C4-2B (cell line): Measurements from ENCODE around the gene LRP2.

Experiments
- H3K27ac ChIP-seq: fragments of 450-650 bp; 2 replicates; pipeline ENCODE4 v1.5.1; 2017
- ZFX ChIP-seq: fragments of 450-650 bp; IDR thresholded peaks from 2 replicates; pipeline ENCODE4 v1.6.1; 2017
- TF ChIP-seq, protein P1 (sequence below): fragments of 450-650 bp; conservative IDR thresholded peaks from 2 replicates; pipeline ENCODE4 v1.5.1; 2017; ENCODE audit warnings: mild to moderate bottlenecking

The LRP2 gene

DNA sequence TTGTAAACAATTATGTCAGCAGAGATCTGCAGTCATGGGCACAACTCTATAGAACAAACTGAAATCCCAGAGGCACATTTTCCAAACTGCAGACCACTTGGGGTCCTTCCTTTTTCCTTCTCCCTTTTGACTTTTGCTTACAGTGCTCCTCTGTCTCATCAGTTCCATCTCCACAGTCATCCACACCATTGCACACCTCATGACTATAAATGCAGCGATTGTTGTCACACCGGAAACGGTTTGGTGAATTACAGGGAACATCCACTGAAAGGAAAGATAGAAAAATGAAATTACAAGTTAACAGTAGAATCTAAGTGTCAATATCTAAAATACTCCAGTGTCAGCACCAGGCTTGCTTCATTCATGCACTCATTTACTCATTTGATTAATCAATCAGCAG, 196.5 kb downstream of the LRP2 start:
- no peak overlapping the region for H3K27ac ChIP-seq
- TF ChIP-seq, protein P1, sequence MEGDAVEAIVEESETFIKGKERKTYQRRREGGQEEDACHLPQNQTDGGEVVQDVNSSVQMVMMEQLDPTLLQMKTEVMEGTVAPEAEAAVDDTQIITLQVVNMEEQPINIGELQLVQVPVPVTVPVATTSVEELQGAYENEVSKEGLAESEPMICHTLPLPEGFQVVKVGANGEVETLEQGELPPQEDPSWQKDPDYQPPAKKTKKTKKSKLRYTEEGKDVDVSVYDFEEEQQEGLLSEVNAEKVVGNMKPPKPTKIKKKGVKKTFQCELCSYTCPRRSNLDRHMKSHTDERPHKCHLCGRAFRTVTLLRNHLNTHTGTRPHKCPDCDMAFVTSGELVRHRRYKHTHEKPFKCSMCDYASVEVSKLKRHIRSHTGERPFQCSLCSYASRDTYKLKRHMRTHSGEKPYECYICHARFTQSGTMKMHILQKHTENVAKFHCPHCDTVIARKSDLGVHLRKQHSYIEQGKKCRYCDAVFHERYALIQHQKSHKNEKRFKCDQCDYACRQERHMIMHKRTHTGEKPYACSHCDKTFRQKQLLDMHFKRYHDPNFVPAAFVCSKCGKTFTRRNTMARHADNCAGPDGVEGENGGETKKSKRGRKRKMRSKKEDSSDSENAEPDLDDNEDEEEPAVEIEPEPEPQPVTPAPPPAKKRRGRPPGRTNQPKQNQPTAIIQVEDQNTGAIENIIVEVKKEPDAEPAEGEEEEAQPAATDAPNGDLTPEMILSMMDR: no peak
- no peak for TF ChIP-seq ZFX

DNA sequence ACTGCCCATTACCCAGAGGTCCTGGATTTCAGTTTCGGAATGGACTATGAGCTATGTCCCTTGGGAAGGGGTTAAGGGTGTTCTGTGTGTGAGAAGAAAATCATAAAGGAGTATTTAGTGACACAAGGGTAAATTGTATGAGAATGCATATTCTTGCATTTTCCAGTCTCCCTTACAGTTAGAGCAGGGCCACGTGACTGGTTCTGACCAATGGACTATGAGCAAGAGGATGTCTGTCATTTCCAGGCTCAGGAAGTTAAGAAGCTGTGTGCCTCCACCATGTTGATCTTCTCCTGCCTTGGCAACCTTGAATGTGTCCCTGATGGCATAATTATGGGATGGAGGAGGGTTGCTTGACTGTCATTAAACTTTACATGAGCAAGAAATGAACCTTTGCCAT, 198.0 kb downstream of the LRP2 start:
- H3K27ac ChIP-seq: no peak overlapping the region
- TF ChIP-seq ZFX: no peak
- TF ChIP-seq, protein P1: no peak

DNA sequence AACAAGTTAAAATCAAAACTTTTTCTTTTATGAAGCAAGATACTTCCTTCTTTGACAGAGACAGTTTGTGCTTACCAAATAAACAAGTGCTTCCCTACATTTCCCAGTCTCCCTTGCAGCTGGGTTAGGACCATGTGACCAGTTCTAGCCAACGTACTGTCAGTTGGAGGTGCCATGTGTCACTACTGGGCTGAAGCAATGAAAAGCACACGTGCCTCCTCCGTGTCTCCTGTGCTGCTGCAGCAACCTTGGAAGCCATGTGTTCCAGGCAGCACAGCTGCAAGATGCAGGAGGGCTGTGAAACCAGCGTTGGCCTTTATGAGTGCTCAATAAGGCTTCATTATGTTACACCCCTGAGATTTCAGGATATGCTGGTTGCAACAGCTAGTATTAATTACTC, 199.7 kb downstream of the LRP2 start:
- TF ChIP-seq ZFX: no peak
- TF ChIP-seq, protein P1: no peak
- H3K27ac ChIP-seq: no peak overlapping the region

DNA sequence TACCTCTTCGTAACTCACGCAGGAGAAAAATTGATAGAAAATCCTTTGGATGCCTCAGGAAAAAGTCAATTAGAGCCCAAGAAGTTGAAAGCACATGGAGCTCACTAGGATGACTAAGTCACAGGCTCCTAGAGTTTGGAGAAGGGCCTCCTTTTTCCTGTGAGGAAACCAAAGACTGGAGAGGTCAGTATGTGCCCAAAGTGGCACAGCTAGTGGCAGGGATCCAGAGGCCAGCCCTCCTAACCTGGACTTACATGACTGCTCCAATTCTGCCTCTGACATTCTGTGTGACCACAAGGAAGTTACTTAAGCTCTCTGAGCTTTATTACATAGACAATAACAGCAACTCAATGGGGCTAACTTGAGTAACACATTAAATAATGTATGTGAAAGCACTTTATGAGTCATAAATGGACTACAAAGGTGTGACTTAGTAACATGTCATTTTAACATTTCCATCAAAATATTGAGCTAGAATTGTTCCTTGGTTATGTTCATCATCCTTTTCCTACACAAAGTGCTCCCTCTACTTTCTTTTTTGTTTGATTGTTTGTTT, 201.3 kb downstream of the LRP2 start:
- TF ChIP-seq ZFX: no peak
- TF ChIP-seq, protein P1: no peak

DNA sequence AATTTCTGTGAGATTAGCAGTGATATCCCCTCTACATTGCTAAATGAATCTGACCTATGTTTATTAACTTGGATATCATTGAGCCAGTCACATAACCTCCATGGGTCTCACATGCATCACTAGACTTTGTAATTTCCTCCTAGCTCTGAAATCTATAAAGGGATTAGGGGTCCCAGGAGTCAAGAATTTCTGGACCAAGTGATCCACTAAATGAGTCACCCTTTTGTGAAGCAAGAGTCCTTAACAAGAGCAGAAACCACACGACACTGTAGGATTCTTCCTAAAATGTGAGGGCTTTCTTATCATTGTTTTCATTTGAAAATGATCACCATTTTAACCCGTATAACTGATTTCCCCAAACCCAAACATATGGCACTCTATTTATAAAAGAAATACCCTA, 202.6 kb downstream of the LRP2 start:
- TF ChIP-seq, protein P1: no peak
- TF ChIP-seq ZFX: no peak
- H3K27ac ChIP-seq: no peak overlapping the region

More for the DNA sequence above, 201.3 kb downstream of the LRP2 start:
- no peak overlapping the region for H3K27ac ChIP-seq

DNA sequence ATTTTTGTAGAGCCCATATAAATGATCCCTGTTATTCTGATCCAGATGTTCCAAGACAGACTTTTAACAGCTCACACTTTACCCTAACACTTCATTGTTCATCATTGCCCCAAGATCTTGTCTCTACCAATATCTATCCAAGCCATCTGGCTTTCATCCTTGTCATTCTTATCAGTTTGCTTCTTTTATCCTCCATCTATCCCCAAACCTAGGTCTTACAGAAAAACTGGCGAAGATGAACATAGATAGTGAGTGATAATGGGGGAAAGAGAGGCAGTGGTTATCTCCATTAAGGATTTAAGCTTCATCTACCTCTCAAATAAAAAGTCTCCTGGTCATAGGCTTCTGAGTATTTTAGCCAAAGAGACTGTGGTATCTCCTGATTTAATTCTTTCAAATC, 203.5 kb downstream of the LRP2 start:
- H3K27ac ChIP-seq: no peak overlapping the region
- no peak for TF ChIP-seq ZFX
- TF ChIP-seq, protein P1: no peak

DNA sequence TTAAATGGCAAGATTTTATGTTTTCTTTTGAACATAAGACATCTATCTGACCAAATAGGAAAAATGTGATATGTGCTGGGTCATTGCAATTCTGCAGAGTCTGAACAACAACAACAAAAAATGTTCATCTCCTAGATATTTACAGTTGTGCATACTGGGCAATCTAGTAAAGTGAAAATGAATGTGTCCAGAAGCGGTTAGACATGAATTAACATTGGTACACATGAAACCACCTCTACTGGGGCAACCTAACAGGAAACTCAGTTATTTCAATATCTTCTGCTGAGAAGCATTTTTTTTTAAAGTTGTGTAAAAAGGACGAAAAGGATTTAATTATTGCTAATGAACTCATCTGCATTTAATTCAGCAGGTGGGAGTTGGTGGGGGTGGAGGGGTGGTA, 216.1 kb downstream of the LRP2 start:
- TF ChIP-seq, protein P1: no peak
- no peak for TF ChIP-seq ZFX

More for the DNA sequence above, 216.1 kb downstream of the LRP2 start:
- no peak overlapping the region for H3K27ac ChIP-seq
